Endothelial cell of umbilical vein (primary cell): ENCODE data around the gene NEDD4L. TPM values are rescaled to one million over a fixed set of nuclear protein-coding genes. Genes with fewer than 3 reads are reported as not detected.

Experiments used
- BruUV-seq: library from RNA; stranded (reverse); fragments of 400-500 nt; replicated peaks from 2 replicates; lab custom pipeline; 2021; lab: Mats Ljungman, UMichigan
- CTCF ChIA-PET: fragments of 300-600, 350-600 bp; sonication (Branson Sonifier 250); formaldehyde crosslinking; loops from one replicate; lab custom pipeline; 2021; ENCODE audit warnings: antibody characterized with exemption, inconsistent platforms; lab: Charles Lee
- POLR2A ChIA-PET: fragments of 300-600, 350-600 bp; sonication (Branson Sonifier 250); formaldehyde crosslinking; loops from one replicate; lab custom pipeline; 2021; ENCODE audit warnings: antibody characterized with exemption, inconsistent platforms; lab: Charles Lee
- DNase-seq: peaks from one replicate; pipeline ENCODE4 v3.0.0-alpha.2; 2011; ENCODE audit warnings: low read depth, low spot score
- FAIRE-seq: peaks from 2 replicates; lab custom pipeline; 2011; peaks lifted over from hg19 to GRCh38; lab: Jason Lieb, UNC
- H2AFZ ChIP-seq: 2 replicates; pipeline ENCODE4 v1.6.0; 2012; ENCODE audit warnings: low read depth, low read length, control low read depth, inconsistent platforms
- H3K27ac ChIP-seq: 2 replicates; pipeline ENCODE4 v1.5.1; 2011; ENCODE audit warnings: low read depth, mild to moderate bottlenecking, control low read depth, low read length, moderate library complexity; ENCODE audit not compliant: insufficient read depth
- H3K27me3 ChIP-seq, 2 experiments: 2 replicates each; pipeline versions ENCODE4 v1.6.0 to v1.6.1; 2011; ENCODE audit warnings: low read length in 2 of 2, mixed read lengths in 1 of 2; ENCODE audit not compliant: control insufficient read depth in 2 of 2, insufficient read depth in 2 of 2
- H3K36me3 ChIP-seq, 2 experiments: 2 replicates in 1 of 2; 3 replicates in 1 of 2; pipeline ENCODE4 v1.5.1; 2011; ENCODE audit warnings: low read length in 2 of 2, mild to moderate bottlenecking in 1 of 2, moderate library complexity in 1 of 2; ENCODE audit not compliant: control insufficient read depth in 2 of 2, insufficient read depth in 2 of 2; ENCODE audit errors: extremely low read depth in 1 of 2
- H3K4me1 ChIP-seq: 3 replicates; pipeline ENCODE4 v1.5.1; 2011; ENCODE audit warnings: mild to moderate bottlenecking, low read length; ENCODE audit not compliant: control insufficient read depth, insufficient read depth; ENCODE audit errors: extremely low read depth
- H3K4me2 ChIP-seq: 2 replicates; pipeline ENCODE4 v1.6.1; 2011; ENCODE audit warnings: low read length, control low read depth, mixed read lengths; ENCODE audit not compliant: insufficient read depth
- H3K4me3 ChIP-seq, 3 experiments: fragments of 200-600 bp in 1 of 3; sonication (generic), shearing (Covaris generic) in 1 of 3; replicated peaks in 1 of 3; 2 replicates each; pipeline ENCODE4 v1.5.1; 2011 to 2016; ENCODE audit warnings: control low read depth in 3 of 3, low read length in 3 of 3, mild to moderate bottlenecking in 2 of 3, inconsistent platforms in 1 of 3, low read depth in 1 of 3, moderate library complexity in 1 of 3; ENCODE audit not compliant: insufficient read depth in 1 of 3
- H3K79me2 ChIP-seq: 2 replicates; pipeline ENCODE4 v1.6.0; 2012; ENCODE audit warnings: low read length, inconsistent platforms; ENCODE audit not compliant: control insufficient read depth, insufficient read depth
- H3K9ac ChIP-seq: replicated peaks from 2 replicates; pipeline ENCODE3; 2011; ENCODE audit warnings: low read length, control low read depth; ENCODE audit not compliant: insufficient read depth; ENCODE audit errors: extremely low read depth
- H3K9me1 ChIP-seq: replicated peaks from 3 replicates; pipeline ENCODE4 v1.6.0; 2011; ENCODE audit warnings: mild to moderate bottlenecking, low read length; ENCODE audit not compliant: control insufficient read depth, insufficient read depth; ENCODE audit errors: extremely low read depth
- H3K9me3 ChIP-seq: replicated peaks from 2 replicates; pipeline ENCODE4 v1.5.1; 2012; ENCODE audit warnings: low read length, inconsistent platforms; ENCODE audit not compliant: control insufficient read depth, insufficient read depth
- H4K20me1 ChIP-seq: replicated peaks from 2 replicates; pipeline ENCODE3; 2011; ENCODE audit warnings: mild to moderate bottlenecking, low read length; ENCODE audit not compliant: control insufficient read depth, insufficient read depth; ENCODE audit errors: extremely low read depth
- CTCF ChIP-seq, 2 donors: IDR thresholded peaks; 1 replicate in 1 of 2; 2 replicates in 1 of 2; pipeline ENCODE4 v1.5.1; 2011; ENCODE audit warnings: low read length in 2 of 2, mild to moderate bottlenecking in 2 of 2, moderate library complexity in 2 of 2, control low read depth in 1 of 2, inconsistent platforms in 1 of 2, low read depth in 1 of 2; ENCODE audit not compliant: insufficient read depth in 1 of 2; ENCODE audit errors: extremely low read depth in 1 of 2
- EZH2 ChIP-seq: IDR thresholded peaks from 2 replicates; pipeline ENCODE4 v1.6.1; 2012; ENCODE audit warnings: borderline replicate concordance, low read depth, mild to moderate bottlenecking, moderate library complexity, low read length, inconsistent platforms; ENCODE audit not compliant: severe bottlenecking
- FOS ChIP-seq: IDR thresholded peaks from 2 replicates; pipeline ENCODE4 v1.6.1; 2011; ENCODE audit warnings: mild to moderate bottlenecking, low read length, moderate library complexity, borderline replicate concordance; ENCODE audit not compliant: insufficient read depth
- POLR2A ChIP-seq: IDR thresholded peaks from 2 replicates; pipeline ENCODE4 v1.6.1; 2012; ENCODE audit warnings: low read depth, mild to moderate bottlenecking, control low read depth, low read length
- dilution Hi-C: fragments of 300-500 bp; cut with MboI; formaldehyde crosslinking; loops from one replicate; pipeline ENCODE4 v1.15.0; 2019; ENCODE audit warnings: low sequenced_read_pairs; ENCODE audit not compliant: extremely low pct_ligation_motif_present
- intact Hi-C: fragments of 100-400 bp; cut with micrococcal nuclease; formaldehyde crosslinking; loops from one replicate; pipeline ENCODE4 v1.10.0; 2022
- polyA plus RNA-seq, 4 experiments: library from polyadenylated mRNA; depleted of rRNA in 3 of 4; stranded (reverse) in 3 of 4; unstranded in 1 of 4; fragments of >200 nt; gene quantifications; 2 replicates each; pipeline versions ENCODE4 v1.2.1 to v1.2.3, GENCODE V29; 2011 to 2012; ENCODE audit warnings: missing spikeins in 1 of 4
- total RNA-seq: library from RNA; stranded (reverse); gene quantifications from 2 replicates; pipeline ENCODE4 v1.2.3, GENCODE V29; 2021

The NEDD4L gene
- total and polyA plus RNA-seq, 2 donors (not counting 3 experiments of a cell fraction or from before 2014, with no cell fraction given), result 20.5 to 78.9 TPM

GRCh38 chr18:58076052-58076451 is 32.0 kb downstream of the NEDD4L start:
- dilution Hi-C loops, result no loop called here
- Histone ChIP-seq H3K27me3 (peaks cover 0 to 3% of the 10 kb centered on the region in 2 experiments), H3K27ac (no peak overlapping the region), H3K9ac (no peak overlapping the region), H3K36me3 (no peaks in the 10 kb centered on the region), H3K9me3 (no peaks in the 10 kb centered on the region), H3K79me2 (no peaks in the 10 kb centered on the region), H2AFZ (no peak overlapping the region), H4K20me1 (no peaks in the 10 kb centered on the region), H3K4me3 (no peak overlapping the region), H3K4me1 (no peaks in the 10 kb centered on the region), H3K4me2 (no peak overlapping the region), H3K9me1 (no peaks in the 10 kb centered on the region)
- DNase-seq, result no peak
- intact Hi-C loops, result no loop called here
- POLR2A ChIA-PET, result no interaction called here
- FAIRE-seq, result no peak
- BruUV-seq, result no TSS peak
- TF ChIP-seq FOS (no peak), POLR2A (no peak)
- CTCF ChIA-PET, result interaction anchor here (1.3 kb wide), 1 partner anchor 15 kb away, joined by 3 read pairs; no protein-coding TSS in a partner anchor

GRCh38 chr18:58077329-58077728 is 33.3 kb downstream of the NEDD4L start:
- H3K27me3 ChIP-seq, result peaks cover 0 to 3% of the 10 kb centered on the region in 2 experiments
- H3K4me2 ChIP-seq, result no peak overlapping the region
- intact Hi-C loops (no loop called here), dilution Hi-C loops (no loop called here)
- no peaks in the 10 kb centered on the region for H4K20me1 ChIP-seq
- DNase-seq (no peak), FAIRE-seq (no peak)
- no peak overlapping the region for H3K27ac ChIP-seq
- CTCF ChIA-PET, result interaction anchor here (0.6 to 2.2 kb wide), 3 partner anchors 45 to 84 kb away, joined by 3 to 9 read pairs (median 3); no protein-coding TSS in a partner anchor
- no peaks in the 10 kb centered on the region for H3K9me3 ChIP-seq
- H3K9me1 ChIP-seq, result no peaks in the 10 kb centered on the region
- BruUV-seq, result no TSS peak
- no peak overlapping the region for H3K4me3 ChIP-seq
- no peaks in the 10 kb centered on the region for H3K4me1 ChIP-seq
- no peaks in the 10 kb centered on the region for H3K36me3 ChIP-seq
- H2AFZ ChIP-seq, result no peak overlapping the region
- H3K79me2 ChIP-seq, result no peaks in the 10 kb centered on the region
- no peak overlapping the region for H3K9ac ChIP-seq
- POLR2A ChIA-PET, result no interaction called here
- TF ChIP-seq CTCF (IDR thresholded peaks at IDR 0.05; ENCODE audit: extremely low read depth in 1 of 2, insufficient read depth in 1 of 2, low read depth in 1 of 2, low read length in 2 of 2) (no peak), EZH2 (no peak)
